Heart left ventricle (tissue), 16 donors: ENCODE data around the gene ALOX5AP. TPM values are rescaled to one million over a fixed set of nuclear protein-coding genes. Genes with fewer than 3 reads are reported as not detected.

ENCODE experiments used
- ATAC-seq, 4 donors: fragments of 200-7000 bp; cut with Tn5 transposase; one replicate each; pipeline ENCODE4 v1.9.1; 2020 to 2022; ENCODE audit warnings: moderate library complexity in 4 of 4, mild to moderate bottlenecking in 3 of 4, moderate number of reproducible peaks in 1 of 4
- DNase-seq, 5 donors: peaks; one replicate each; pipeline ENCODE4 v3.0.0-alpha.2; 2020
- H3K27ac ChIP-seq, 12 donors: fragments of 200-600 bp; sonication (generic) in 4 of 12; one replicate each; pipeline versions ENCODE4 v1.5.0 to v1.8.0; 2016 to 2022; ENCODE audit warnings: mild to moderate bottlenecking in 2 of 12
- H3K27me3 ChIP-seq, 9 donors: fragments of 200-600 bp; sonication (generic) in 2 of 9; one replicate each; pipeline versions ENCODE4 v1.5.1 to v1.8.0; 2016 to 2022; ENCODE audit warnings: mild to moderate bottlenecking in 3 of 9
- H3K36me3 ChIP-seq, 9 donors: fragments of 200-600 bp; sonication (generic) in 2 of 9; one replicate each; pipeline versions ENCODE4 v1.5.0 to v1.8.0; 2018 to 2022; ENCODE audit warnings: mild to moderate bottlenecking in 2 of 9
- H3K4me1 ChIP-seq, 12 donors: fragments of 200-600 bp; sonication (generic) in 4 of 12; one replicate each; pipeline versions ENCODE4 v1.5.0 to v1.8.0; 2016 to 2022; ENCODE audit warnings: mild to moderate bottlenecking in 3 of 12
- H3K4me3 ChIP-seq, 12 donors: fragments of 200-600 bp; sonication (generic) in 4 of 12; one replicate each; pipeline versions ENCODE4 v1.5.0 to v1.8.0; 2017 to 2022; ENCODE audit warnings: mild to moderate bottlenecking in 9 of 12, moderate library complexity in 4 of 12
- H3K9me3 ChIP-seq, 12 donors: fragments of 200-600 bp; sonication (generic) in 4 of 12; one replicate each; pipeline versions ENCODE4 v1.5.0 to v1.8.0; 2016 to 2022; ENCODE audit warnings: mild to moderate bottlenecking in 1 of 12
- POLR2A ChIP-seq, 2 donors: fragments of 450-650 bp; IDR thresholded peaks; one replicate each; pipeline ENCODE4 v1.6.1; 2017; ENCODE audit warnings: antibody characterized with exemption in 2 of 2, mild to moderate bottlenecking in 2 of 2, moderate library complexity in 2 of 2
- WGBS, 4 donors: extraction: QIAGEN DNeasy Blood & Tissue Kit in 2 of 4; methylation state at CpG; one replicate each; pipeline versions ENCODE4 v1.1.5 to v1.1.7; 2013 to 2018; 5-methylcytosine and 5-hydroxymethylcytosine counted together
- intact Hi-C, 10 donors: fragments of 100-400 bp; cut with DNase I; formaldehyde crosslinking; loops; one replicate each; pipeline versions ENCODE4 v1.11.1 to v1.14.2; 2022
- polyA plus RNA-seq, 2 donors: library from polyadenylated mRNA; stranded (reverse); fragments of 200-250 nt; gene quantifications; one replicate each; pipeline ENCODE4 v1.2.3, GENCODE V29; 2013
- total RNA-seq, 9 donors: library from RNA; depleted of rRNA in 2 of 9; stranded (reverse); fragments of >200 nt in 2 of 9; fragmentation: NEBNext Ultra II Directional in 3 of 9; extraction: Animal tissue kit (Norgen Biotek cat#: 25700) in 3 of 9; gene quantifications; one replicate each; pipeline versions ENCODE4 v1.1.0 to v1.2.4, GENCODE V29; 2016 to 2023
- TF ChIP-seq, protein P1 (sequence below), 12 donors: fragments of 200-600 bp; sonication (generic) in 4 of 12; IDR thresholded peaks; one replicate each; pipeline versions ENCODE4 v1.5.0 to v1.8.0; 2018 to 2022; ENCODE audit warnings: antibody characterized with exemption in 12 of 12, mild to moderate bottlenecking in 5 of 12
- donor health status: ischemic (EF 13 %, LVEDD 7.1; RV severe dilation, severe dysfunction).
- donor health status: healthy with polysubstance abuse.
- donor health status: DM: no; HTN: yes; CAD: no.
- donor health status: DM: no; HTN: no; CAD: no.
- donor health status: ischemic (EF 25% LVEDD 6.9; RV normal size, moderate dysfunction).
- donor health status: ischemic (EF 25% LVEDD 5.7; RV mildly dilated, moderate dysfunction).
- donor health status: healthy.
- donor health status: DM: yes; HTN: yes; CAD: no.
- donor health status: ischemic (EF 35%, LVEDD 5.7; RV mildly dilated, moderate dysfunction).
- donor health status: nonischemic (EF 11% LVEDD 7.7; RV severe dilation, severe dysfunction).
- donor health status: DM: yes; HTN: yes; CAD: no.
- donor health status: PGD.
- donor health status: ischemic (EF 29% LVEDD 5.4; RV normal size, mild dysfunction).
- donor health status: nonischemic (EF 23%, LVEDD 6.1; RV moderate dilation, normal function).

ALOX5AP gene
- total and polyA plus RNA-seq, 11 donors: 0.88 to 24.3 (median 8.8) TPM

DNA sequence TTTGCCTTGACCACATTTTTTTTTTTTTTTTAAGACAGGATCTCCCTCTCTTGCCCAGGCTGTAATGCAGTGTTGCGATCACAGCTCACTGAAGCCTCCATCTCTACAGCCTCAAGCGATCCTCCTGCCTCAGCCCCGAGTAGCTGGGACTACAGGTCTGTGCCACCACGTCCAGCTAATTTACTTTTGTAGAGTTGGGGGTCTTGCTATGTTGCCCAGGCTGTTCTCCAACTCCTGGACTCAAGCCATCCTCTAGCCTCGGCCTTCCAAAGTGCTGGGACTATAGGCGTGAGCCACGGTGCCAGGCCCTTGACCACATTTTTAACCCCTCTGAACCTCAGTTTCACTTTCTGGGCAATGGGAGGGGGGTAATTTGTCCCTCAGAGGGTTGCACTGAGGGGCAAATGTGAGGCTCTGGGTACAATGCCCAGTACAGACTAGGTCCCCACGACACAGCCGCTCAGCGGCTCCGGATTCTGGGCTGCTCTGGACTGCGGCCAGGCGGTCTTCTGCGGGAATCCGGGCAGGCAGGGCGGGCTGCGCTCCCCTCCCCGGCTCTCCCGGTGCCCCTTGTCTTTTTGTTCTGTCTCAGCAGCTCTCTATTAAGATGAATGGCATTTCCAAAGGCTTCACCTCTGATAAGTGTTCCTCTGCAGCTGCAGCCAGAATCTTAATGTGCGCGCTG, 3.8 kb upstream of the ALOX5AP start:
- intact Hi-C loops: no loop called here
- 82 to 88% (median 85%) methylated on average over 21 of the region's 21 CpGs for WGBS, 4 donors
- Histone ChIP-seq H3K27me3 (peaks cover 0 to 14% (median 0%) of the 10 kb centered on the region in 9 donors), H3K27ac (no peak overlapping the region), H3K4me3 (no peak overlapping the region), H3K9me3 (no peaks in the 10 kb centered on the region), H3K36me3 (no peaks in the 10 kb centered on the region), H3K4me1 (peaks cover 0 to 26% (median 0%) of the 10 kb centered on the region in 12 donors)
- DNase-seq: no peak
- TF ChIP-seq POLR2A (IDR thresholded peaks at IDR 0.05): no peak
- TF ChIP-seq, protein P1, sequence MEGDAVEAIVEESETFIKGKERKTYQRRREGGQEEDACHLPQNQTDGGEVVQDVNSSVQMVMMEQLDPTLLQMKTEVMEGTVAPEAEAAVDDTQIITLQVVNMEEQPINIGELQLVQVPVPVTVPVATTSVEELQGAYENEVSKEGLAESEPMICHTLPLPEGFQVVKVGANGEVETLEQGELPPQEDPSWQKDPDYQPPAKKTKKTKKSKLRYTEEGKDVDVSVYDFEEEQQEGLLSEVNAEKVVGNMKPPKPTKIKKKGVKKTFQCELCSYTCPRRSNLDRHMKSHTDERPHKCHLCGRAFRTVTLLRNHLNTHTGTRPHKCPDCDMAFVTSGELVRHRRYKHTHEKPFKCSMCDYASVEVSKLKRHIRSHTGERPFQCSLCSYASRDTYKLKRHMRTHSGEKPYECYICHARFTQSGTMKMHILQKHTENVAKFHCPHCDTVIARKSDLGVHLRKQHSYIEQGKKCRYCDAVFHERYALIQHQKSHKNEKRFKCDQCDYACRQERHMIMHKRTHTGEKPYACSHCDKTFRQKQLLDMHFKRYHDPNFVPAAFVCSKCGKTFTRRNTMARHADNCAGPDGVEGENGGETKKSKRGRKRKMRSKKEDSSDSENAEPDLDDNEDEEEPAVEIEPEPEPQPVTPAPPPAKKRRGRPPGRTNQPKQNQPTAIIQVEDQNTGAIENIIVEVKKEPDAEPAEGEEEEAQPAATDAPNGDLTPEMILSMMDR (IDR thresholded peaks at IDR 0.05): no peak
- ATAC-seq: no peak

- Histone ChIP-seq H3K4me3 (no peak overlapping the region), H3K27me3 (peaks cover 0 to 14% (median 0%) of the 10 kb centered on the region in 9 donors), H3K27ac (no peak overlapping the region), H3K4me1 (peaks cover 0 to 31% (median 0%) of the 10 kb centered on the region in 12 donors), H3K9me3 (no peaks in the 10 kb centered on the region), H3K36me3 (no peaks in the 10 kb centered on the region)
- 86 to 93% (median 89%) methylated on average over 21 of the region's 21 CpGs for WGBS, 4 donors
- intact Hi-C loops: no loop called here
- no peak for DNase-seq
- no peak for ATAC-seq
- TF ChIP-seq, protein P1 (IDR thresholded peaks at IDR 0.05): no peak
- no peak for TF ChIP-seq POLR2A (IDR thresholded peaks at IDR 0.05)
Measured at GRCh38 chr13:30732046-30732390, 3.3 kb upstream of the ALOX5AP start.

DNA sequence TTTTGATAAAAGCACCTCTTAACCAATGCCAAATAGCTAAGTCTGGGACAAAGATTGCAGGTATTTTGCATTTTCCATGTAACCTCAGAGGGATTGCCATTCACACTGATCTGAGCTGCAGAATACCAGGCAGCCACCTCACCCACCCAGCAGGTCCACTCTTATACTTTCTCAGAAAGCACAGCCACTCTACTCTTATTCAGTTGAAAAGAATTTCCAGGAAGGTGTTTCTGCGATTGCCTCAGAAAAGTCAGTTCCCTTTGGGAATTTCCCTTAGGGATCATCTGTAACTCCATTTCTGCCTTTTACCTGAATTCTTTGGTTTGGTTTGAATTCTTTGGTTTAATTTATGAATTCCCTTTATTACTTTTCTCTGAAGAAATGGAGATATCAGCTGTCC, 904 bp upstream of the ALOX5AP start:
- peak overlapping the region in 1 of 12 donors; percentile 81 for H3K27ac ChIP-seq
- WGBS, 4 donors: 57 to 81% (median 71%) methylated on average over 1 of the region's 1 CpG
- TF ChIP-seq, protein P1 (IDR thresholded peaks at IDR 0.05): no peak
- no peak for TF ChIP-seq POLR2A (IDR thresholded peaks at IDR 0.05)
- peaks cover 0 to 55% (median 0%) of the 10 kb centered on the region in 12 donors for H3K4me1 ChIP-seq
- no peak for DNase-seq
- H3K9me3 ChIP-seq: no peaks in the 10 kb centered on the region
- H3K27me3 ChIP-seq: peaks cover 0 to 14% (median 0%) of the 10 kb centered on the region in 9 donors
- ATAC-seq: no peak
- H3K4me3 ChIP-seq: no peak overlapping the region
- H3K36me3 ChIP-seq: no peaks in the 10 kb centered on the region
- intact Hi-C loops: no loop called here

DNA sequence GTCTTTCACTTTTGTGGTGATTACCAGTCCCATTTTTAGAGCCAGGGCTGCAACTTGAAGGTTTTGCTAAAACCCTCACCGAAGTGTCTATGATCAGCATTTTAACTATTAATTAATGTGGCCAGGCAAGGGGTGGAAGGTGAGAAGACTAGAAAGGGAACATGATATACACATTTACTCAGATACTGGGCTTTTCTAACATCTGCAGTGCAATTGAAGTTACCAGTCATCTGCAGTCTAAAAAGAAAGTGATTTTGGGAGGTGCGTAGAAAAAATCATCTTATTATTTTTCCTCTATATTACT, 481 bp downstream of the ALOX5AP start:
- H3K4me3 ChIP-seq: peak overlapping the region in 7 of 12 donors; percentile 9 to 54 (median 28)
- no peaks in the 10 kb centered on the region for H3K9me3 ChIP-seq
- DNase-seq (no peak), ATAC-seq (no peak)
- H3K27me3 ChIP-seq: peaks cover 0 to 3% (median 0%) of the 10 kb centered on the region in 9 donors
- H3K4me1 ChIP-seq: peaks cover 0 to 68% (median 0%) of the 10 kb centered on the region in 12 donors
- WGBS, 4 donors: 92 to 97% (median 95%) methylated on average over 2 of the region's 2 CpGs
- H3K36me3 ChIP-seq: no peaks in the 10 kb centered on the region
- TF ChIP-seq, protein P1 (IDR thresholded peaks at IDR 0.05): no peak
- TF ChIP-seq POLR2A (IDR thresholded peaks at IDR 0.05): no peak
- peak overlapping the region in 1 of 12 donors; percentile 81 for H3K27ac ChIP-seq
- intact Hi-C loops: no loop called here
